Measurements from ENCODE around the gene MRPS16.
"Not testable (repeated sequence)": the region's sequence is repeated elsewhere in the genome, so short reads cannot be mapped to it uniquely, and the experiment has no call there.

MRPS16 gene

DNA sequence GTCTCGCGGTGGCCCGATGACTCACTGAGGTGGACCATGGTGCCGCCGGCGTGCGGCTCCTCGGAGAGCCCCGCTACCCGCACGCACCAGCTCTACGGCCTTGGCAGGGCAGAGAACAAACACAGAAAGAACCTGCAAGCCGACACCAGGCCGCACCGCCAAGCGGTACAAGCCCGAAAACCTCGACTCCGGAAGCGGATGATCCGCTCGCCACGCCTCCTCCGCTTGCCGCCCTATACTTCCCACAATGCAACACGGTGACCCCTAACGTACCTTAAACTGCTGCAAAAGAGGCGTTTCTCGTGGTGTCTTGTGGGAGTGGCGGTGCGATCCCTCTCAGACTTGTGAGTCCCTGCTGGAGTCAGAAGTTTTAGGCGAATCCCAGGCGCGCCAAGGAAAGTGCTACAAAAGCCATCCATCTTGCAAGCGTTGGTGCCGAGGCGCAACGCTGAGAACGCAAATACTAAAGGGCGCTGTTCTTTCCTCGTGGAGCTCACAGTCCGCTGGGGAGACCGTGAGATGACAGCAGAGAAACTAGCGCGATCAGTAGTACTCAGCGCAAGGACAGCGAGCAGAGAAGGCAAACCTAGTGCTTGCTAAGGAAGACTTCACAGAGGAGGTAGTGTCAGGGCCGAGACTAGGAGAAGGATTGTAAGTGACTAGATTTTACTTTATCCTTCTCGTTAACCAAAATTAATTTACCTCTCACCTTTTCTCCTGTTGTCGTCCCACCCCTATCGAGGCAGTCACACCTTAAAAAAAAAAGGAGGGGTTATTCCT is at the start of gene MRPS16:
Gene MRPS16, minus strand, starts transcription at position 200 of the 780 bp plus-strand sequence. Its CDS starts 162 bp downstream, at position 38.
- peak; percentile 97 for DNase-seq

DNA sequence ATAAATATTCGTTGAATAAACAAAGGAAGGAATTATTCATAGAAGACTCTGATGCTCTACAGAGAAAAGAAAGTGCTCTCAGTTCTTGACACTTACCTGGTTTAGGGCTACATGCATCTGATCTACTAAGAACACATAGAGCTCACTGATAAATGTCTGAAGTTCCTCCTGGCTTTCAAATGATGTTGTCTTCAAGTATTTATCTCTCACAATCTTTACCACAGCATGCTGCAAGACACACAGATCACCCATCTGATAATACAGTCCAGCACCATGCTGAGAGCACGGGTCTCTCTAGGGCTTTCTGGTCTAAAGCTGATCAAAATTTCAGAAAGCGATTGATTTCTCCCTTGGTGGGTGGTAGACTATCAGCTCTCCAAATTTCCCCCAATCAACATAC is 44.5 kb upstream of the MRPS16 start:
- no peak for DNase-seq

DNA sequence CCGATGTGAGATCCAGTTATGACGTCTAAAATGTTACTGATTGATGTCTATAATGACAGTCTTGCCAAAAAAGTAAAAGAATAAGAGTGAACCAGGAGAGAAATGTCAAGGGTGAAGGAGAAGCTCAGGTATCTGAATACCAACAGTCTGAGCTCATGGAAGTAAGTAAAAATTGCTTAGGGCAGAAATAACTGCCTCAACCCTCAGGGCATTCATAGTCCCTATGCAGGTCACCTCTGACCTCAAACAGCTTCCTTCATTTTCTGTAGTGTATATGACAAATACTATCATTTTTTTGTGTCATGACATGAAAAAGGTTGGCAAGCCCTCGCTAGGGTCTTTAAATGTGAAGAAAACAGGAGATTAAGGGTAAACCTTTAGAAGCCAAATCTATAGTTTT is 41.0 kb upstream of the MRPS16 start:
- no peak for DNase-seq

DNA sequence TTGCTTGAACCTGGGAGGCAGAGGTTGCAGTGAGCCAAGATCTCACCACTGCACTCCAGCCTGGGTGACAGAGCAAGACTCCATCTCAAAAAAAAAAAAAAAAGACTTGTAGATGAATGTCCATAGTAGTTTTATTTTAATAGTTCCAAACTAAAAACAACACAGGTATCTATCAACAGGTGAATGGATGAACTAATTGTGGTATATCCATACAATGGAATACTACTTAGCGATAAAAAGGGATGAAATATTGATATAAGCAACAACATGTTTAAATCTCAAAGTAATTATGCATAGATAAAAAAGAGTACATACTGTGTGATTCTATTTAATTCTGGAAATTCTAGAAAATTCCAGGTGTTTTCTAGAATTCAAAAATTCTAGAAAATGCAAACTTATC is 37.5 kb upstream of the MRPS16 start:
- DNase-seq, result no peak

DNA sequence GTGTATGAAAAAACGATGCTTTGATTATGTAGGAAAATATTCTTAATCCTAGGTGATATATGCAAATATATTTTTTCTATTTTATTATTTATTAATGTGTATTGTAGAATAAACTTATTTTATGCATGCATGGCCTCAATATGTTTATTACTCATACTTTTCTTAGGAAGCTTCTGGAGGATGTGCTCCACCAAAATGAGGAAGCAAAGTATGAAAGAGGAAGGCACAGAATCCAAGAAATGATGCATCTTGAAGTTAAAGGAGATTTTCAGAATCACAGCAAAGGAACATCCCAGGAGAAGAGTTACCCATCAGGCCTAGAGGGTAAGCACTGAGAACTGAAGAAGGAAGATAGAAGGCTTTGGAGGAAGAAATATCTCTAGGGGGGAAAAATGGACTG is 35.0 kb upstream of the MRPS16 start:
- no peak for DNase-seq

DNA sequence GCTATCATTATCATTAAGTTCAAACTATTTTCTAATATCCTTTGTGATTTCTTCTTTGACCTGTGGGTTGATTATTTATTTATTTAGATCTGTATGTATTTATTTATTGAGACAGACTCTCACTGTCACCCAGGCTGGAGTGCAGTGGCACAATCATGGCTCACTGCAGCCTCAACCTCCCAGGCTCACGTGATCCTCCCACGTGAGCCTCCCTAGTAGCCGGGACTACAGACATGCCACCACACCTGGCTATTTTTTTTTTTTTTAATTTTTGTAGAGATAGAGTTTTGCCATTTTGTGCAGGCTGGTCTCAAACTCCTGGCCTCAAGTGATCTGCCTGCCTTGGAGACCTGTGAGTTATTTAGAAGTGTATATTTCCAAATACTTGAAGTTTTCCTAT is 28.7 kb upstream of the MRPS16 start:
- DNase-seq, result no peak

DNA sequence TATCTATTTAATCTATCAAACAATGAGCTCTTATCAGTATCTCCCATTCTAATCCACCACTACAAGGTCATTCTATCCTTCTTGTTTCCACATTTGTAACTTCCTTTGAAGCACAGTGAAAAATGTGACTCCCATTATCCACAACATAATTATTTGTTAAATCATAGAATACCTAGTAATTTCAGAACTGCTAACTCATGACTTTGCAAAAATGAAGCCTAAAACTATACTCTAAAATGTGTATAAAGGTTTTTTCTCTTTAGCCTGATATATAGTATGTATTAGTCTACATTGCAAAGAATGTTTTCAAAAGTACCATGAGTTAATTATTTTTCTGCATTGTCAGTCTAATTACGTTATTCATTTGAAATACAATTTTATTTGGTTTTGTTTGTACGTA is 12.0 kb upstream of the MRPS16 start:
- DNase-seq, result no peak

DNA sequence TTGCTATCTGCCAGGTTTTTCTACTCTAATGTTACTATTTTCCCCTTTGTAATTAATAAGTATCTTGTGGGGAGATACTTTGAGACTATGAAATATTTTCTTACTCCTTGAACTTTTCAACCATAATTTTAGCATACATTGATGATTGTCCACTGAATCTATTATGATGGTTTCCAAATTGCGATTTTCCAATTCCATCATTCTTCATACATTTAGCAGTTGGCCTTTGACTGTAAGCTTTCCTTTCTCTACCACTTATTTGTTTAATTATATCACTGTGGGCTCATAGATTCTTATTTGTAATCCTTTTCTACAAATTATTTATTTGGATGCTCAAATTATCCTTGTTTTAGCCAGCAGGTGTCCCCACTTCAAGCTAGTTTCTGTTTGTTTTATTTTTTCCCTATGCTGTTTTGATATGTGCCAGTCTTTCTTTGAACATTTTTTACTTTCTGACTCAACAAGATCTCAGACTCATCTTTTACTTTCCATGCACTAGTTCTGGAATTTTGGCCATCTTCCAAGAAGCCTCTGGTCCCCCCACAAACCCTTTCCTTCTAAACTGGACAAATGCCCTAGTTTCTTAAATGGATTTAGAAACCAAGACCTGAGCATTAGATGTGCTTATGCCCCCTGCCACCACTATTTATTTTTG is 11.4 kb upstream of the MRPS16 start:
- DNase-seq, result no peak

DNA sequence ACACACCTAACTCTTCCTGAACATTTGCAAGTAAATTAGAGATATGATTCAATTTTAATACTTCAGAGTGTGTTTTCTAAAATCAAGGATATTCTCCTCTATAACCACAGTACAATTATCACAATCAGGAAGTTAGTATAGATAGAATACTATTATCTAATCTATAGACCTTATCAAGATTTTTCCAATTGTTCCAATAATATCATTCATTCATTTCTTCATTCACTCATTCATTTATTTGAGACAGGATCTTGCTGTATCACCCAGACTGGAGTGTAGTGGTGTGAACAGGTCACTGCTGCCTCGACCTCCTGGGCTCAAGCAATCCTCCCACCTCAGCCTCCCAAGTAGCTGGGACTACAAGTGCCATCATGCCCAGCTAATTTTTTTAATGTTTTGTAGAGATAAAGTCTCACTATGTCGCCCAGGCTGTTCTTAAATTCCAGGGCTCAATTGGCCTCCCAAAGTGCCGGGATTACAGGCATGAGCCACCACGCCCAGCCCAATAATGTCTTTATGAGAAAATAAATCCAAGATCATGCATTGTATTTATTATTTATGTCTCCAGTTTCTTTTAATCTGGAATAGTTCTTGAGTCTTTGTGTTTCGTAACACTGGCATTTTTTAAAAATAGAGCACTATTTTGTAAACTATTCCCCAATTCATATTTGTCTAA is 10.6 kb upstream of the MRPS16 start:
- DNase-seq, result no peak

DNA sequence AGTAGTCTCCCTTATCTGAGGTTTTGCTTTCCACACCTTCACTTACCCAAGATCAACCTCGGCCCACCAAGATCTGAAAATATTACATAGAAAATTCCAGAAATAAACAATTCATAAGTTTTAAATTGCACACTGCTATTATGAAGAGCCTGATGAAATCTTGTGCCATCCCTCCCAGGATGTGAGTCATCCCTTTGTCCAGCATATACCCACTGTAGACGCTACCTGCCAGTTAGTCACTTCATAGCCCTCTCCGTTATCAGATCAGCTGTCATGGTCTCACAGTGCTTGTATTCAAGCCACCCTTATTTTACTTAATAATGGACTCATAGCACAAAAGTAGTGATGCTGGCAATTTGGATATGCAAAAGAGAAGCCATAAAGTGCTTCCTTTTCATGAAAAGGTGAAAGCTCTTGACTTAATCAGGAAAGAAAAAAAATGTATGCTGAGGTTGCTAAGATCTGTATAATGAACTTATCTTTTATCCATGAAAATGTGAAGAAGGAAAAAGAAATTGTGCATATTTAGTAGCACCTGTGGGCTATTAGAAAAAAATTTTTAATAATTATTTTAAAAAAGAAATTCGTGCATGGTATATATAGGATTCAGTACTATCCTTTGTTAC is 9.8 kb upstream of the MRPS16 start:
- DNase-seq, result no peak

DNA sequence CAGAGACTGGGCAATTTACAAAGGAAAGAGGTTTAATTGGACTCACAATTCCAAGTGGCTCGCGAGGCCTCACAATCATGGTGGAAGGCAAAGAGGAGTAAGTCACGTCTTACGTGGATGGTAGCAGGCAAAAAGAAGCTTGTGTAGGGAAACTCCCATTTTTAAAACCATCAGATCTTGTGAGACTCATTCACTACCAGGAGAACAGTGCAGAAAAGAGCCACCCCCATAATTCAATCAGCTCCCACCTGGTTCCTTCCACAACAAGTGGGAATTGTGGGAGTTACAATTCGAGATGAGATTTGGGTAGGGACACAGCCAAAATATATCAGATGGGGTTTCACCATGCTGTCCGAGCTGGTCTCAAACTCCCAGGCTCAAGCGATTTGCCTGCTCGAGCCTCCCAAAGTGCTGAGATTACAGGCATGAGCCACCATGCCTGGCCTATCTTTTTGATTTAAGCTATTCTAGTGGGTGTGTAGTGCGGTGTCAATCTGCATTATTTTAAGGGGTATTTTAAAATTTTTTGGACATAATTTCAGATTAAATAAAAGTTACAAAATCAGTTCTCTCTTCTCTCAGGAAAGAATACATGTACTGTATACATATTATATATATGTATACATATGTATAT is 9.0 kb upstream of the MRPS16 start:
- DNase-seq, result no peak

DNA sequence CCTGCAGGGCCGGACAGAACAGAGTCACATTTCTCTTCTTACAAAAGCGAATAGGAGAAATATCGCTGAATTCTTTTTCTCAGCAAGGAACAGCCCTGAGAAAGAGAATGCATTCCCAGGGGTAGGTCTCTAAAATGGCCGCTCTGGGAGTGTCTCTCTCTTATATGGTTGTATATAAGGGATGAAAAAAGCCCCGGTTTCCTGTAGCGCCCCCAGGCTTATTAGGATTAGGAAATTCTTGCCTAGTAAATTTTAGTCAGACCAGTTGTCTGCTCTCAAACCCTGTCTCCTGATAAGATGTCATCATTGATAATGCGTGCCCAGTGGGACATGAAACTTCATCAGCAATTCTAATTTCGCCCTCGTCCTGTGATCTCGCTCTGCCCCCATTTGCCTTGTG is 6.2 kb upstream of the MRPS16 start:
- DNase-seq, result not testable (repeated sequence)

DNA sequence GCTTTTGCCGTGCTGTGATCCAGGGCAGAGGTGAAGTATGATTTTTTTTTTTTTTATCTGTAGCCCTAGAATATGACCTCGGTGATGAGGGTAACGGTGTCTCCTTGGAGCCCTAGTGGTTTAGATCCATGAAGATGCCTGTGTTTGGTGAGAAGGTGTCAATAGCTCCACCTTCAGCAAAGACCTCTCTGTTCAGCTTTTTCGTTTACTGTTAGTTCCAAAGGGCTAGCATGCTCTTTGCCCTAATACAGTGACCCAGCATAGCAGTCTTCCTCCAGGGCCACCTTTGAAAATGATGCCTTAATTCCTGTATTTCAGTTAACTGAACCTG is 746 bp upstream of the MRPS16 start:
- no peak for DNase-seq

DNA sequence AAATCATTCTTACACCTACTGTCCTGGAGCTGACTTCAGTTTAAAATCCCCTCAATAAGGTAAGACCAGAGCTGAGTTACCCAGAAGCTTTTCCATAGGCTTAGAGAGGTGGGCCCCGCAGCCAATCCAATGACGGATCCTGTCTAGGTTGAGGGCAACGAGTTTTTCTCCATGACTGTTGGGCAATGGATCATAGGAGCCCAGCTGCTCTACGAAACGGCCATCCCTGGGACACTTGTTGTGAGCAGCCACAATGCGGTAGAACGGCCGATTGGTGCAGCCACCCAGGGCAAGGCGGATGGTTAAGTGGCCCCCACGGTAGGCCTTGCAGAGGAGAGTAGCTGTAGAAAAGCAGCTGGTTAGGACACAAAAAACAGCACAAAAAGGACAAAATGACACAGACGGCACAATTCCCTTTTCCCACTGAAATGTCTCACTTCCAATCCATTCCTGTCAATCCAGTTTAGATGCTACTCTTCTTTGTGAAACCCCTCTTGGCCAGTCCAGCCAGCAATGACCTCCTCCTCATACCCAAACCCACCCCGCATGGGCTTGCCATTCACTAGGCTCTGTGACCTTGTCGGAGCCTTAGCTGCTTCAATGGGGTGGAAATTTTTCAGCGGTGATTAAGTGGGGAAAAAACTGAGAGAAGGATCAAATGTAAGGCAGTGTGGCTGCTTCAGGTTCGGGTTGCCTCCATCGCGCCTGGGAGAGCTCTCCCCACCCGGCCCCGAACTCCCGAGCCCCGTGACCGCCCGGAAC is 580 bp downstream of the MRPS16 start:
- DNase-seq, result no peak

DNA sequence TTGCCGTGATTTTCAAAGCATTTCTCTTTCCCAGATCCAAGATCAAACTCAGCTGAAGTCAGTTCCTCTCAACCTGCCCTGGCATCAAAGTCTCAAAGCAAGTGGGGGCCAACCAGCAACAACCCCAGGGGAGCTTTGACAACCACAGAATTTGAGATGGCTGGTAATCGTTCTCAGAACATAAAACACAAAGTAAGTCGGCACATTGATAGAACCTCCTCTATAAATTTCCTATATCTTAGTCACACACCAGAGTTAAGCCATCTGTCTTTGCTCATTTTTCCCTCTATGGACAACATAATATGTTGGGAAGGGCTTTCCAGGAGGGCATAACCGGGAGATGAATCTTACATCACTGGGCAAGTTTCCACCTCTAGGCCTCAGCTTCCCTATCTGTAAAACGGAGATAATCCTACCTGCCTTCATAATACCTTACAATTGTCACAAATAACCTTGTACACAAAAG is 4.2 kb downstream of the MRPS16 start:
- no peak for DNase-seq

DNA sequence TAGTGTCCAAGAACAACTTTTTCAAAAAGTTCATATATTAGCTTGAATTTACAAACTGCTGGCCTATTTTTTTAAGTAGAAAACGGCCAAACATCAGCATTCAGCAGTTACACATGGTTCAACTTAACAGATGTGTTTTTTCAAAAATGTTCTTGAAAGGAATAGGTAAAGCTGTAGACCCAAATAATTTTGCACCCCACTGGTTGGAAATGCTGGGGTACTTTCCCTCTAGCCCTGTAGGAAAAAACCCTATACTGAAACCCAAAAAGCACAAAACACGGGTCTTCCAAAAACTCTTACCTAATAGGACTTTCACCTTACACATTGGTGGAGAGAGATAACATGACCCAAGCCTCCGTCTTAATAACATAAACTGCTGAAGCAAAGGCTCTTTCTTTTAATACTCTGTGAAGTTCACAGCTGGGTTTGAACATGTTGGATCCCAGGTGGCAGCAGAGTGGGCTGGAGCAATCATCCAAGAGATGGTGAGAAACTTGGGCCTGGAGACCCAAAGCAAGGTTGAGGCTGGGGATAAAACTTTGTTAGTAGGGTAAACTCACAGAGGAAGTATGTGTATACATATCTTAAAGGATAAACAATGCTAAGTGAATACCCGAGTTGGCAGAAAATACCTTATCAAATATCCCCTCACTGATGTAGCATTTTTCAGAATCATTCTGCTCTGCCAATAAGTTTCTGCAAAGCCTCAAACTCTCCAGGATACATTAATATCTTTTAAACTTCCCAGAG is 4.8 kb downstream of the MRPS16 start:
- DNase-seq, result no peak

DNA sequence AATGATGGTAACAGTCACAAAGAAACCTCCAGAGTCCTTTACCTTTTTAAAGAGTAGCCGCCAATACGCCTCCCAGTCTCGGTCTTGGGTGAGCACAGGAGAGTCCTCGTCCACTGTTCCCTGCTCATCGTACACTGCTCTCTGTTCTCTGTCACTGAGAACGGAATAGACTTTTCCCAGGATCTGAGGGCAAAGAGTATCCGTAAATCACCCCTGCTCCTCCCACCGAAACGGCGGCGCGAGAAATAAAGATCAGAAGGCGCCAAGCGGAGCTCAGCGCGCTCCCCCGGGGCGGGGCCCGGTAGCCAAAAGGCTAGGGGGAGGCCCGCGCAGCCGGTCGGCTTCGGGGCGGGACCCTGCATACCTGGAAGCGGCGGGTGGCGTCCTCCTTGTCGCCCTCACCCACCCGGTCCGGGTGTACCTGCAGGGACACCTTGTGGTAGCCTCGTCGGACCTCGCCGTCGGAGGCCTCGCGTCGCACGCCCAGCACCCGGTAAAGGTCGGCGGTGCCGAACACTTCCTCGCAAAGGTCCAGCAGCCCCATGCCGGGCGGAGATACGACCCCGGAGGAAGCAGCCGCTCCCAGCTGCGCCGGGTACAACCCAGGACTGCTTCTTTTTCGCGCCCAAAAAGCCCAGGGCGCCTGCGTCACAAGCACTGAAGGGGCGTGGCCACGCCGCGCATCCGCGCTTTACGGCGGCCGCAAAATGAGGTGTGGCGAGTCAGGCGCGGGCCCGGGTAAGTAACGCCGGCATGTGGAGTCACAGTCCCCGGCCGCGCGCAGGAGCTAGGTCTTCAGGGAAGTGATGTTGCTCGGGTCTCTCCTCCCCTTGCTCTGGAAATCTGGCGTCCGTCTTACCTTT is 5.6 kb downstream of the MRPS16 start, which contains the start of gene DNAJC9:
Gene DNAJC9, minus strand, starts transcription at position 610 of the 863 bp plus-strand sequence. Its CDS starts 66 bp downstream, at position 544.
- peak; percentile 97 for DNase-seq

DNA sequence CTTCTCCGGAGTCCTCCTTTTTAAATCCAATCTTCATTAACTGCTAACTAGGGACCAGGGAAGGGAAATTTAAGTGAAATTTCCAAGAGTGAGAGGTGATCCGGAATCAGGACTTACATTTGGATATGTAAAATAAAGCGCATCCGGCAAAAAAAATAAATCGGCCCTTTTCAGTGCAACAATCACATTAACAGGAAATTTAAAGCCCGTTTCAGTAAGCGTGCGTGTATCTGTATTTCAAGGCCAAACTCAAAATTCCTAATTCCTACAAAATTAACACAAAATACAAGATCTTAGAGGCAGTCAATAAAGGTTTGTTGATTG is 6.2 kb downstream of the MRPS16 start:
- DNase-seq, result no peak

DNA sequence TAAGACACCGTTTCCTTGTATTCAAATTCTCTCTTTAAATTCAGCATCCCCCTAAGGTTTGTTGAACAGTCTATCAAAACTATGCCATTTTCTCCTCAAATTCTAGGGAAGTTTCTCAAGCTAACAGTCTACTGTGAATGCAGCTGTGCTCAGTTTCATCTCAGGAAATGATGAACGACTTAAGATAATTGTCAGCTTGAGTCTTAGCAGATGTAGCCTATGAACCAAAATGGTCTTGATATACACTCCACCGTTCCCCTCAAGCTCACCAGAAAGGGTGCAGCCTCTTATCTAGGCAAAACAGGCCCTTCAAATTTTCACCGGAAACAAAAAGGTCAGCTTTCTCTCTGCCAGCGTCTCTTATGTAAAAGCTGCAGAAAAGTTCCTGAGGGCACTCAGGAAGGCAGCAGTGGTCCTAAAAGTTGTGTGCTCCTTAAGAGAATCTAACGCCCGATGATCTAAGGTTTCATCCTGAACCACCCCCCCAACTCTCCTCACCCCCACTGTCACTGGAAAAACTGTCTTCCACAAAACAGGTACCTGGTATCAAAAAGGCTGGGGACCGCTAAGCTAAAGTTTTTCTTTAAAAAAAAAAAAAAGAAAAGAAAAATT is 7.5 kb downstream of the MRPS16 start:
- no peak for DNase-seq

DNA sequence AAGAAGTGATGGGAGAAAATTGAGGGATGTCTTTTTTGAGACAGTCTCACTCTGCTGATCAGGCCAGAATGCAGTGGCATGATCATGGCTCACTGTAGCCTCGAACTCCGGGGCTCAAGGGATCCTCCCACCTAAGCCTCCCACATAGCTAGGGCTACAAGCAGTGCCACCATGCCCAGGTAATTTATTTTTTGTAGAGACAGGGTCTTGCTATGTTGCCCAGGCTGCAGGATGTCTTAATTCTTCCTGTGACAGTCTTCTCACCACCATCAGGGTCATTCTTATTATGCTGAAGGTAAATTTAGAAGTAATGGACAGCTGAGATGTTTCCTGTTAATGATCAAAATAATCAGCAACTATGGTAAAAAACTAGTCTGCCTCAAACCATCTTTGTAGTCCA is 12.5 kb downstream of the MRPS16 start:
- DNase-seq, result no peak
